NOMO-1 (cell line): ENCODE measurements around the gene ARMC5.

Source experiments
- DNase-seq, 2 experiments: peaks; one replicate each; lab custom pipeline; 2025; ENCODE audit not compliant: unreplicated experiment in 2 of 2; lab: John Stamatoyannopoulos, UW

ARMC5 gene

GRCh38 chr16:31459687-31460581 is 633 bp downstream of the ARMC5 start:
- DNase-seq, result peak; percentile 98

GRCh38 chr16:31460582-31461002 is 1.3 kb downstream of the ARMC5 start:
- peak; percentile 7 to 49 for DNase-seq

GRCh38 chr16:31461201-31461920 is 2.1 kb downstream of the ARMC5 start:
- DNase-seq, result no peak

- no peak for DNase-seq
Measured at GRCh38 chr16:31461921-31462804, 2.9 kb downstream of the ARMC5 start.

GRCh38 chr16:31464348-31464769 is 5.1 kb downstream of the ARMC5 start:
- no peak for DNase-seq

GRCh38 chr16:31464781-31465260 is 5.5 kb downstream of the ARMC5 start:
- DNase-seq, result no peak

GRCh38 chr16:31465788-31466370 is 6.6 kb downstream of the ARMC5 start:
- DNase-seq, result no peak

GRCh38 chr16:31466381-31466841 is 7.1 kb downstream of the ARMC5 start:
- no peak for DNase-seq

- no peak for DNase-seq
Measured at GRCh38 chr16:31467151-31467773, 8.0 kb downstream of the ARMC5 start.

- DNase-seq, result no peak
Measured at GRCh38 chr16:31467858-31468257, 8.6 kb downstream of the ARMC5 start.

GRCh38 chr16:31470615-31471014 is 11.3 kb downstream of the ARMC5 start:
- DNase-seq, result no peak

- DNase-seq, result no peak
Measured at GRCh38 chr16:31471241-31471874, 12.1 kb downstream of the ARMC5 start.

- DNase-seq, result no peak
Measured at GRCh38 chr16:31471875-31472708, 12.8 kb downstream of the ARMC5 start, which contains the start of gene TGFB1I1. Gene TGFB1I1, plus strand, starts transcription at chr16:31472152. Its CDS starts 37 bp downstream, at chr16:31472189.

GRCh38 chr16:31472709-31473203 is 13.5 kb downstream of the ARMC5 start:
- DNase-seq, result no peak

GRCh38 chr16:31473264-31473984 is 14.1 kb downstream of the ARMC5 start:
- no peak for DNase-seq

- no peak for DNase-seq
Measured at GRCh38 chr16:31474173-31474714, 14.9 kb downstream of the ARMC5 start.
